Endothelial cell of umbilical vein (primary cell): ENCODE results near the gene NFATC2IP. TPM values are rescaled to one million over a fixed set of nuclear protein-coding genes. Genes with fewer than 3 reads are reported as not detected.

Experiments used
- BruUV-seq: library from RNA; stranded (reverse); fragments of 400-500 nt; replicated peaks from 2 replicates; lab custom pipeline; 2021; lab: Mats Ljungman, UMichigan
- CTCF ChIA-PET: fragments of 300-600, 350-600 bp; sonication (Branson Sonifier 250); formaldehyde crosslinking; loops from one replicate; lab custom pipeline; 2021; ENCODE audit warnings: antibody characterized with exemption, inconsistent platforms; lab: Charles Lee
- POLR2A ChIA-PET: fragments of 300-600, 350-600 bp; sonication (Branson Sonifier 250); formaldehyde crosslinking; loops from one replicate; lab custom pipeline; 2021; ENCODE audit warnings: antibody characterized with exemption, inconsistent platforms; lab: Charles Lee
- DNase-seq: peaks from one replicate; pipeline ENCODE4 v3.0.0-alpha.2; 2011; ENCODE audit warnings: low read depth, low spot score
- FAIRE-seq: peaks from 2 replicates; lab custom pipeline; 2011; peaks lifted over from hg19 to GRCh38; lab: Jason Lieb, UNC
- H2AFZ ChIP-seq: 2 replicates; pipeline ENCODE4 v1.6.0; 2012; ENCODE audit warnings: low read depth, low read length, control low read depth, inconsistent platforms
- H3K27ac ChIP-seq: 2 replicates; pipeline ENCODE4 v1.5.1; 2011; ENCODE audit warnings: low read depth, mild to moderate bottlenecking, control low read depth, low read length, moderate library complexity; ENCODE audit not compliant: insufficient read depth
- H3K27me3 ChIP-seq, 2 experiments: 2 replicates each; pipeline versions ENCODE4 v1.6.0 to v1.6.1; 2011; ENCODE audit warnings: low read length in 2 of 2, mixed read lengths in 1 of 2; ENCODE audit not compliant: control insufficient read depth in 2 of 2, insufficient read depth in 2 of 2
- H3K36me3 ChIP-seq, 2 experiments: 2 replicates in 1 of 2; 3 replicates in 1 of 2; pipeline ENCODE4 v1.5.1; 2011; ENCODE audit warnings: low read length in 2 of 2, mild to moderate bottlenecking in 1 of 2, moderate library complexity in 1 of 2; ENCODE audit not compliant: control insufficient read depth in 2 of 2, insufficient read depth in 2 of 2; ENCODE audit errors: extremely low read depth in 1 of 2
- H3K4me1 ChIP-seq: 3 replicates; pipeline ENCODE4 v1.5.1; 2011; ENCODE audit warnings: mild to moderate bottlenecking, low read length; ENCODE audit not compliant: control insufficient read depth, insufficient read depth; ENCODE audit errors: extremely low read depth
- H3K4me2 ChIP-seq: 2 replicates; pipeline ENCODE4 v1.6.1; 2011; ENCODE audit warnings: low read length, control low read depth, mixed read lengths; ENCODE audit not compliant: insufficient read depth
- H3K4me3 ChIP-seq, 3 experiments: fragments of 200-600 bp in 1 of 3; sonication (generic), shearing (Covaris generic) in 1 of 3; replicated peaks in 1 of 3; 2 replicates each; pipeline ENCODE4 v1.5.1; 2011 to 2016; ENCODE audit warnings: control low read depth in 3 of 3, low read length in 3 of 3, mild to moderate bottlenecking in 2 of 3, inconsistent platforms in 1 of 3, low read depth in 1 of 3, moderate library complexity in 1 of 3; ENCODE audit not compliant: insufficient read depth in 1 of 3
- H3K79me2 ChIP-seq: 2 replicates; pipeline ENCODE4 v1.6.0; 2012; ENCODE audit warnings: low read length, inconsistent platforms; ENCODE audit not compliant: control insufficient read depth, insufficient read depth
- H3K9ac ChIP-seq: replicated peaks from 2 replicates; pipeline ENCODE3; 2011; ENCODE audit warnings: low read length, control low read depth; ENCODE audit not compliant: insufficient read depth; ENCODE audit errors: extremely low read depth
- H3K9me1 ChIP-seq: replicated peaks from 3 replicates; pipeline ENCODE4 v1.6.0; 2011; ENCODE audit warnings: mild to moderate bottlenecking, low read length; ENCODE audit not compliant: control insufficient read depth, insufficient read depth; ENCODE audit errors: extremely low read depth
- H3K9me3 ChIP-seq: replicated peaks from 2 replicates; pipeline ENCODE4 v1.5.1; 2012; ENCODE audit warnings: low read length, inconsistent platforms; ENCODE audit not compliant: control insufficient read depth, insufficient read depth
- H4K20me1 ChIP-seq: replicated peaks from 2 replicates; pipeline ENCODE3; 2011; ENCODE audit warnings: mild to moderate bottlenecking, low read length; ENCODE audit not compliant: control insufficient read depth, insufficient read depth; ENCODE audit errors: extremely low read depth
- CTCF ChIP-seq, 2 donors: IDR thresholded peaks; 1 replicate in 1 of 2; 2 replicates in 1 of 2; pipeline ENCODE4 v1.5.1; 2011; ENCODE audit warnings: low read length in 2 of 2, mild to moderate bottlenecking in 2 of 2, moderate library complexity in 2 of 2, control low read depth in 1 of 2, inconsistent platforms in 1 of 2, low read depth in 1 of 2; ENCODE audit not compliant: insufficient read depth in 1 of 2; ENCODE audit errors: extremely low read depth in 1 of 2
- EZH2 ChIP-seq: IDR thresholded peaks from 2 replicates; pipeline ENCODE4 v1.6.1; 2012; ENCODE audit warnings: borderline replicate concordance, low read depth, mild to moderate bottlenecking, moderate library complexity, low read length, inconsistent platforms; ENCODE audit not compliant: severe bottlenecking
- FOS ChIP-seq: IDR thresholded peaks from 2 replicates; pipeline ENCODE4 v1.6.1; 2011; ENCODE audit warnings: mild to moderate bottlenecking, low read length, moderate library complexity, borderline replicate concordance; ENCODE audit not compliant: insufficient read depth
- GATA2 ChIP-seq: IDR thresholded peaks from 2 replicates; pipeline ENCODE4 v1.7.0; 2011; ENCODE audit warnings: low read depth, mild to moderate bottlenecking, moderate library complexity, mixed read lengths, low read length; ENCODE audit not compliant: insufficient read length, insufficient read depth
- JUN ChIP-seq: IDR thresholded peaks from 2 replicates; pipeline ENCODE4 v1.6.1; 2011; ENCODE audit warnings: borderline replicate concordance, low read depth; ENCODE audit not compliant: insufficient read length, insufficient read depth
- MAX ChIP-seq: IDR thresholded peaks from 2 replicates; pipeline ENCODE4 v1.6.1; 2011; ENCODE audit not compliant: insufficient read depth, insufficient read length
- MYC ChIP-seq: IDR thresholded peaks from one replicate; pipeline ENCODE4 v1.6.1; 2011; ENCODE audit warnings: mild to moderate bottlenecking, low read depth, low read length
- POLR2A ChIP-seq: IDR thresholded peaks from 2 replicates; pipeline ENCODE4 v1.6.1; 2012; ENCODE audit warnings: low read depth, mild to moderate bottlenecking, control low read depth, low read length
- POLR2AphosphoS5 ChIP-seq: IDR thresholded peaks from 2 replicates; pipeline ENCODE4 v1.6.1; 2012; ENCODE audit warnings: low read depth, mild to moderate bottlenecking, control low read depth, low read length, moderate library complexity; ENCODE audit not compliant: insufficient read depth
- dilution Hi-C: fragments of 300-500 bp; cut with MboI; formaldehyde crosslinking; loops from one replicate; pipeline ENCODE4 v1.15.0; 2019; ENCODE audit warnings: low sequenced_read_pairs; ENCODE audit not compliant: extremely low pct_ligation_motif_present
- intact Hi-C: fragments of 100-400 bp; cut with micrococcal nuclease; formaldehyde crosslinking; loops from one replicate; pipeline ENCODE4 v1.10.0; 2022
- polyA plus RNA-seq, 4 experiments: library from polyadenylated mRNA; depleted of rRNA in 3 of 4; stranded (reverse) in 3 of 4; unstranded in 1 of 4; fragments of >200 nt; gene quantifications; 2 replicates each; pipeline versions ENCODE4 v1.2.1 to v1.2.3, GENCODE V29; 2011 to 2012; ENCODE audit warnings: missing spikeins in 1 of 4
- total RNA-seq: library from RNA; stranded (reverse); gene quantifications from 2 replicates; pipeline ENCODE4 v1.2.3, GENCODE V29; 2021

Gene NFATC2IP
- total and polyA plus RNA-seq, 2 donors (not counting 3 experiments of a cell fraction or from before 2014, with no cell fraction given): 64.1 to 69.6 TPM

DNA sequence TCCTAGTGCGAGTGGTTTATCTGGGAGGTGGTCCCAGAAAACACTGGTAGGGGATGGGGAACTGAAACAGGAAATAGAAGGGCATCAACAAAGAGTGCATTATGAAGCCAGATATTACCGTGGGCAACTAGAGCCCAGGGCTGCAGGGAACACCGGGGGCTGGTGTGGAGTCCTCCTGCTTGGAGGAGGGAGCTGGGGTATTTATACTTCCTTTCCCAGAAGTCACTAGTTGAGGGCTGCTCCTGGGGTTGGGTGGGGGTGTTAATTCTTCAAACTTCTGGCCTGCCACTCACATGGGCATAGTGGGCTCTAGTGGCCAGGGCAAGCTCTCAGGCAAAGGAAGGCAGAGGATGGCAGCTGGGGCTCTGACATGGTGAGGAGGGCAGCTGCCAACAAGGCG lies 48.8 kb downstream of the NFATC2IP start:
- H3K4me3 ChIP-seq: no peak overlapping the region
- intact Hi-C loops: no loop called here
- no peaks in the 10 kb centered on the region for H3K27me3 ChIP-seq
- H3K27ac ChIP-seq: no peak overlapping the region
- DNase-seq (no peak), FAIRE-seq (no peak)
- BruUV-seq: no TSS peak
- ChIA-PET POLR2A (no interaction called here), CTCF (interaction anchor here (2.6 kb wide), 1 partner anchor 26 kb away, joined by 7 read pairs; no protein-coding TSS in a partner anchor)
- no peaks in the 10 kb centered on the region for H4K20me1 ChIP-seq
- H3K4me2 ChIP-seq: no peak overlapping the region
- no peak for TF ChIP-seq JUN
- TF ChIP-seq MYC: no peak
- no peak for TF ChIP-seq POLR2AphosphoS5
- TF ChIP-seq POLR2A: no peak
- TF ChIP-seq GATA2: no peak
- TF ChIP-seq FOS: no peak
- TF ChIP-seq CTCF (IDR thresholded peaks at IDR 0.05; ENCODE audit: extremely low read depth in 1 of 2, insufficient read depth in 1 of 2, low read depth in 1 of 2, low read length in 2 of 2): no peak
- TF ChIP-seq MAX: no peak
- TF ChIP-seq EZH2: no peak
- H3K79me2 ChIP-seq: no peaks in the 10 kb centered on the region
- dilution Hi-C loops: no loop called here
- H2AFZ ChIP-seq: no peak overlapping the region
- no peaks in the 10 kb centered on the region for H3K9me3 ChIP-seq
- H3K9ac ChIP-seq: no peak overlapping the region
- no peaks in the 10 kb centered on the region for H3K36me3 ChIP-seq
- H3K4me1 ChIP-seq: no peaks in the 10 kb centered on the region
- no peaks in the 10 kb centered on the region for H3K9me1 ChIP-seq
